Measurements from ENCODE around the gene POLR3A. TPM values are rescaled to one million over a fixed set of nuclear protein-coding genes. Genes with fewer than 3 reads are reported as not detected.
"Not testable (repeated sequence)": the region's sequence is repeated elsewhere in the genome, so short reads cannot be mapped to it uniquely, and the experiment has no call there.

POLR3A gene
- total RNA-seq, 6 experiments from 2014 or later: 5.5 to 8.5 (median 6.4) TPM

DNA sequence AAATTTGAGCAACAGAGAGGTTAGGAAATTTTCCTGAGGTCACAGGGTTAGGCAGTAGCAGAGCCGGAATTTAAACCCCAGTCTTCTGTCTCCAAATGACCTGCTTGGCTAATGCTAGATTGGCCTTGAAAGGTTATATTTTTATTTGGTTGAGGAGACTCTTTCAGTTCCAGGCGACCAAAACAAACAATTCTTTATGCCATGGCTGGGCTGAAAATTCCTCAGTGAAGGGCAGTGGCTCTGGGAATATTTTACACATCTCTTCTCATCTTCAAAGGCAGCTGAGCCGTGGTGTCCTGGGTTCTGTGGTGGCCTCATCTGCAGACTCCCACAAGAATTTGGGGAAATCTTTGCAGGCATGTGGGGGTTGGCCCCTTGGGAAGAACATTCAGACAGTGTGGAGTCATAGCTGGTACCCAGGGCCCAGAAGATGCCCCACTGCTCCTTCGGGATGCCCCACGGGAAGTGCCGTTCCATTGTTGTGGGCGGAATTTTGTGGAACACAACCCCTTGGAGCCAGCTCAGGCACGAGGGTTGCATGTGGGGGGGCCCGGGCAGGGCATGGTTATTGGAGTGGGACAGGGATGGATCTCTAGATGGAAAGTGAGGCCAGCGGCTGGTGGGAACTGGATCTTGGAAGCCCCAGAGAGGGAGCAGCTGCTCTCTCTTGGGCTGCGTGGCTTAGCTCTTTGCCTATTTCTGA lies 37.6 kb upstream of the POLR3A start:
- ATAC-seq (peak in 1 of 4 donors; percentile 15), DNase-seq (peak in 1 of 3 donors; percentile 18)
- Histone ChIP-seq H3K27me3 (no peaks in the 10 kb centered on the region), H3K4me1 (no peaks in the 10 kb centered on the region), H3K27ac (no peak overlapping the region), H3K36me3 (no peaks in the 10 kb centered on the region), H3K9me3 (no peaks in the 10 kb centered on the region), H3K4me3 (no peak overlapping the region)
- TF ChIP-seq, protein P1, sequence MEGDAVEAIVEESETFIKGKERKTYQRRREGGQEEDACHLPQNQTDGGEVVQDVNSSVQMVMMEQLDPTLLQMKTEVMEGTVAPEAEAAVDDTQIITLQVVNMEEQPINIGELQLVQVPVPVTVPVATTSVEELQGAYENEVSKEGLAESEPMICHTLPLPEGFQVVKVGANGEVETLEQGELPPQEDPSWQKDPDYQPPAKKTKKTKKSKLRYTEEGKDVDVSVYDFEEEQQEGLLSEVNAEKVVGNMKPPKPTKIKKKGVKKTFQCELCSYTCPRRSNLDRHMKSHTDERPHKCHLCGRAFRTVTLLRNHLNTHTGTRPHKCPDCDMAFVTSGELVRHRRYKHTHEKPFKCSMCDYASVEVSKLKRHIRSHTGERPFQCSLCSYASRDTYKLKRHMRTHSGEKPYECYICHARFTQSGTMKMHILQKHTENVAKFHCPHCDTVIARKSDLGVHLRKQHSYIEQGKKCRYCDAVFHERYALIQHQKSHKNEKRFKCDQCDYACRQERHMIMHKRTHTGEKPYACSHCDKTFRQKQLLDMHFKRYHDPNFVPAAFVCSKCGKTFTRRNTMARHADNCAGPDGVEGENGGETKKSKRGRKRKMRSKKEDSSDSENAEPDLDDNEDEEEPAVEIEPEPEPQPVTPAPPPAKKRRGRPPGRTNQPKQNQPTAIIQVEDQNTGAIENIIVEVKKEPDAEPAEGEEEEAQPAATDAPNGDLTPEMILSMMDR (IDR thresholded peaks at IDR 0.05): no peak
- no peak for TF ChIP-seq POLR2A (IDR thresholded peaks at IDR 0.05)
- 47% methylated on average over 4 of the region's 11 CpGs for WGBS (ENCODE audit: insufficient coverage, low coverage, low lambda C conversion rate, missing lambda C conversion rate)
- intact Hi-C loops (cut with DNase I): no loop called here

DNA sequence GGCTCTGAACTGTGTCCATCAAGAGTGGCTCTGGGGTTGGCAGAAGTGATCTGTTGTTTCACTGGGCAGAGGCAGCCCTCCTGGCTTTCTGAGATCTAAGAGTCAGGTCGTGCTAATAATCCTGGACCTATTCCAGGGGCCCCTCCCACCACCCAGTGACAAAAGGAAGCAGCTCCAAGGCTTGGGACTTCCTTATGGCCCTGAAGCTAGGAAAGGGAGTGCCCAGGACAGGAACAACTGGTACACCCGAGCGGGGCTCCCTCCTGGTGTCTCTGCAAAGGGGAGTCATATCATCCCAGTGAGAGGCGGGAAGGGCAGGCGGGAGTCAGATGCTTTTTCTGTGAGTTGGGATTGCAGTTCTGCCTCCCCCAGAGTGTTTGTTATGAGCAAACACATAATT lies 36.7 kb upstream of the POLR3A start:
- 23% methylated on average over 3 of the region's 5 CpGs for WGBS (ENCODE audit: insufficient coverage, low coverage, low lambda C conversion rate, missing lambda C conversion rate)
- no peak overlapping the region for H3K4me3 ChIP-seq
- TF ChIP-seq, protein P1 (IDR thresholded peaks at IDR 0.05): no peak
- no peak for TF ChIP-seq POLR2A (IDR thresholded peaks at IDR 0.05)
- no peaks in the 10 kb centered on the region for H3K27me3 ChIP-seq
- H3K36me3 ChIP-seq: no peaks in the 10 kb centered on the region
- ATAC-seq: no peak
- no peaks in the 10 kb centered on the region for H3K9me3 ChIP-seq
- no peaks in the 10 kb centered on the region for H3K4me1 ChIP-seq
- H3K27ac ChIP-seq: no peak overlapping the region
- intact Hi-C loops (cut with DNase I): no loop called here
- peak in 1 of 3 donors; percentile 24 for DNase-seq

DNA sequence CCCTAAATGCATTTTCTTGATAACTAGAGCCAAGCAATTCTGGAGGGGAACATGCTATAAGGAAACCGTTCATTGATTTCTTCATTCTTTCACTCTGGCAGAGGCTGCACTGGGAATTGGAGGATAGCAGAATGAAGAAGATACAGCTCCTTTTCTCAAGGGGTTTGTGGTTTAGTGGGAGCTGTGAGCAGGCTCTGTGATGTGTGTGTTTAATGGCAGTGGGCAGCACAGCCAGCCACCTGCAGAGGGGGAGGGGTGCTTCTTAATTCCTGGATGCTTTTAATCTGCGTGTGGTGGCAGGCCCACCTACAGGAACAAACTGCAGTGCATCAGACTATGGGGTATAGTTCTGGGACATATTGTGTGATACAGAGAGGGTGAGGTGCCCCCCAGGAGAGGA lies 36.3 kb upstream of the POLR3A start:
- no peaks in the 10 kb centered on the region for H3K27me3 ChIP-seq
- no peak overlapping the region for H3K27ac ChIP-seq
- no peaks in the 10 kb centered on the region for H3K9me3 ChIP-seq
- intact Hi-C loops (cut with DNase I): no loop called here
- DNase-seq (no peak), ATAC-seq (no peak)
- TF ChIP-seq POLR2A (IDR thresholded peaks at IDR 0.05): no peak
- TF ChIP-seq, protein P1 (IDR thresholded peaks at IDR 0.05): no peak
- no peak overlapping the region for H3K4me3 ChIP-seq
- 75% methylated on average over 1 of the region's 2 CpGs for WGBS (ENCODE audit: insufficient coverage, low coverage, low lambda C conversion rate, missing lambda C conversion rate)
- no peaks in the 10 kb centered on the region for H3K4me1 ChIP-seq
- no peaks in the 10 kb centered on the region for H3K36me3 ChIP-seq

DNA sequence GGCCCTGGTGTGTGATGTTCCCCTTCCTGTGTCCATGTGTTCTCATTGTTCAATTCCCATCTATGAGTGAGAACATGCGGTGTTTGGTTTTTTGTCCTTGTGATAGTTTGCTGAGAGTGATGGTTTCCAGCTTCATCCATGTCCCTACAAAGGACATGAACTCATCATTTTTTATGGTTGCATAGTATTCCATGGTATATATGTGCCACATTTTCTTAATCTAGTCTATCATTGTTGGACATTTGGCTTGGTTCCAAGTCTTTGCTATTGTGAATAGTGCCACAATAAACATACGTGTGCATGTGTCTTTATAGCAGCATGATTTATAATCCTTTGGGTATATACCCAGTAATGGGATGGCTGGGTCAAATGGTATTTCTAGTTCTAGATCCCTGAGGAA lies 35.6 kb upstream of the POLR3A start:
- H3K9me3 ChIP-seq; DNase-seq; H3K27me3 ChIP-seq; intact Hi-C loops (cut with DNase I); H3K27ac ChIP-seq; H3K36me3 ChIP-seq; ATAC-seq; H3K4me3 ChIP-seq; H3K4me1 ChIP-seq: not testable (repeated sequence)
- no CpG with 5 or more reads among the region's 2 CpGs for WGBS (ENCODE audit: insufficient coverage, low coverage, low lambda C conversion rate, missing lambda C conversion rate)

DNA sequence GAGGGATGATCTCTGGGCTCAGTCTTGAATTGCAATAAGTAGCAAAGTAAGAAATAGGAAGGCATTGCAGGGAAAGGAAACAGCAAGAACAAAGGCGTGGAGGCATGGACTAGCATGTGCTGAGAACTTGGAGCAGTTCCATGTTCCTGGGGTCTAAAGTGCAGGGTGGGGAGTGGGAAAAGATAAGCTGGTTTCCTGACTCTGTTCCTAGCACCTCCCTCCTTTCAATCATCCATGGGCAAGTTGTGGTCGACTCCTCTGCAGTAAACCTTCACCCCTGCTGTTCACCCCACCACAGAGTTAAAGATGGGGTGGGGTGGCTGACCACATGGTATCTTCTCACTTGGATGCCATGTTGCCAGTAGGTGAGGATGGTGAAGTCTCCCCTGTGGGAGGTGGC lies 33.9 kb upstream of the POLR3A start:
- 70% methylated on average over 2 of the region's 2 CpGs for WGBS (ENCODE audit: insufficient coverage, low coverage, low lambda C conversion rate, missing lambda C conversion rate)
- Histone ChIP-seq H3K27me3 (no peaks in the 10 kb centered on the region), H3K4me3 (no peak overlapping the region), H3K27ac (no peak overlapping the region), H3K4me1 (no peaks in the 10 kb centered on the region), H3K9me3 (no peaks in the 10 kb centered on the region), H3K36me3 (no peaks in the 10 kb centered on the region)
- intact Hi-C loops (cut with DNase I): no loop called here
- ATAC-seq (no peak), DNase-seq (peak in 1 of 3 donors; percentile 20)
- TF ChIP-seq, protein P1 (IDR thresholded peaks at IDR 0.05): no peak
- TF ChIP-seq POLR2A (IDR thresholded peaks at IDR 0.05): no peak

All from right lobe of liver (tissue), 6 donors.